HepG2 (cell line): ENCODE results near the gene ROS1. TPM values are rescaled to one million over a fixed set of nuclear protein-coding genes. Genes with fewer than 3 reads are reported as not detected.

ENCODE experiments used
- ATAC-seq: fragments of 200-7000 bp; cut with Tn5 transposase; 3 replicates; pipeline ENCODE4 v1.9.1; 2020; ENCODE audit warnings: mild to moderate bottlenecking, moderate library complexity
- BruUV-seq: library from RNA; stranded (reverse); fragments of 400-500 nt; replicated peaks from 2 replicates; lab custom pipeline; 2021; lab: Mats Ljungman, UMichigan
- CTCF ChIA-PET: fragments of 300-600 bp; formaldehyde crosslinking; extraction: SDS; loops from one replicate; lab custom pipeline; 2021; ENCODE audit warnings: low total read pairs, inconsistent platforms, low intra/inter-chr PET ratio; lab: Yijun Ruan, JAX
- POLR2A ChIA-PET: fragments of 350-600 bp; sonication (Branson Sonifier 250); formaldehyde crosslinking; loops from one replicate; lab custom pipeline; 2020; ENCODE audit warnings: antibody characterized with exemption, inconsistent platforms; lab: Yijun Ruan, JAX
- DNase-seq: peaks from one replicate; pipeline ENCODE4 v3.0.0-alpha.2; 2015; ENCODE audit warnings: low spot score
- FAIRE-seq: peaks from 3 replicates; lab custom pipeline; 2011; peaks lifted over from hg19 to GRCh38; lab: Jason Lieb, UNC
- H2AFZ ChIP-seq: one replicate; pipeline ENCODE4 v1.6.1; 2011; ENCODE audit warnings: low read length, inconsistent platforms
- H3K27ac ChIP-seq: fragments of 300-600 bp; 3 replicates; pipeline ENCODE4 v1.8.0; 2011; ENCODE audit warnings: mixed run types, mild to moderate bottlenecking, mixed read lengths, low read length, inconsistent platforms; ENCODE audit not compliant: insufficient read depth; ENCODE audit errors: extremely low read length
- H3K27me3 ChIP-seq, 2 experiments: fragments of 200-600 bp in 1 of 2; 2 replicates in 1 of 2; 3 replicates in 1 of 2; pipeline versions ENCODE4 v1.6.0 to v1.8.0; 2011; ENCODE audit warnings: low read length in 2 of 2, mild to moderate bottlenecking in 2 of 2, moderate library complexity in 2 of 2, inconsistent platforms in 1 of 2; ENCODE audit not compliant: insufficient read depth in 2 of 2, control insufficient read depth in 1 of 2
- H3K36me3 ChIP-seq, 2 experiments: fragments of 200-600 bp in 1 of 2; replicated peaks in 1 of 2; 2 replicates in 1 of 2; 3 replicates in 1 of 2; pipeline versions ENCODE4 v1.5.1 to v1.8.0; 2011; ENCODE audit warnings: low read length in 2 of 2, inconsistent platforms in 1 of 2; ENCODE audit not compliant: insufficient read depth in 2 of 2, control insufficient read depth in 1 of 2
- H3K4me1 ChIP-seq: 2 replicates; pipeline ENCODE4 v1.5.1; 2012; ENCODE audit warnings: low read length, inconsistent platforms; ENCODE audit not compliant: insufficient read depth
- H3K4me2 ChIP-seq: 2 replicates; pipeline ENCODE4 v1.6.0; 2011; ENCODE audit warnings: low read depth, low read length, inconsistent platforms
- H3K4me3 ChIP-seq, 3 experiments: fragments of 200-600 bp in 1 of 3; sonication (generic), shearing (Covaris generic) in 1 of 3; replicated peaks in 1 of 3; 2 replicates each; pipeline ENCODE4 v1.5.1; 2011 to 2016; ENCODE audit warnings: low read length in 3 of 3, inconsistent platforms in 2 of 3, low read depth in 2 of 3, mild to moderate bottlenecking in 2 of 3, control low read depth in 1 of 3, mixed read lengths in 1 of 3; ENCODE audit not compliant: insufficient read depth in 1 of 3
- H3K79me2 ChIP-seq: one replicate; pipeline ENCODE4 v1.6.1; 2011; ENCODE audit warnings: low read length, inconsistent platforms; ENCODE audit not compliant: insufficient read depth
- H3K9ac ChIP-seq: 2 replicates; pipeline ENCODE4 v1.6.0; 2011; ENCODE audit warnings: mild to moderate bottlenecking, low read depth, low read length, inconsistent platforms; ENCODE audit not compliant: insufficient read depth
- H3K9me3 ChIP-seq: 2 replicates; pipeline ENCODE4 v1.5.1; 2012; ENCODE audit warnings: mild to moderate bottlenecking, low read length
- H4K20me1 ChIP-seq: 2 replicates; pipeline ENCODE4 v1.6.0; 2011; ENCODE audit warnings: inconsistent platforms, mild to moderate bottlenecking, low read length, moderate library complexity; ENCODE audit not compliant: insufficient read depth
- ASH2L ChIP-seq: fragments of 300-600, 200-600 bp; sonication (generic); IDR thresholded peaks from 2 replicates; pipeline ENCODE4 v1.7.0; 2017; ENCODE audit warnings: low read depth, mild to moderate bottlenecking, moderate library complexity, mixed read lengths, low read length; ENCODE audit not compliant: insufficient read length
- BCL6 ChIP-seq: IDR thresholded peaks from 2 replicates; pipeline ENCODE4 v1.6.1; 2016; ENCODE audit warnings: missing genetic modification reagents, missing compliant biosample characterization
- GFI1 ChIP-seq: sonication (generic); formaldehyde crosslinking; IDR thresholded peaks from 2 replicates; pipeline ENCODE4 v1.5.0; 2020; ENCODE audit warnings: missing genetic modification reagents, mild to moderate bottlenecking, borderline replicate concordance
- NR2F6 ChIP-seq, 2 experiments: IDR thresholded peaks; 2 replicates each; pipeline ENCODE4 v1.6.1; 2016; ENCODE audit warnings: antibody characterized with exemption in 1 of 2, mild to moderate bottlenecking in 1 of 2
- POLR2AphosphoS5 ChIP-seq: IDR thresholded peaks from 2 replicates; pipeline ENCODE4 v1.6.1; 2012; ENCODE audit warnings: low read depth, low read length
- RBM22 ChIP-seq: fragments of 200-400 bp; formaldehyde crosslinking; optimal IDR thresholded peaks from 2 replicates; pipeline ENCODE3; 2017; ENCODE audit warnings: mild to moderate bottlenecking, low read length, moderate library complexity
- RNF2 ChIP-seq: fragments of 450-650 bp; conservative IDR thresholded peaks from 2 replicates; pipeline ENCODE4 v1.6.1; 2016; ENCODE audit warnings: low read depth
- SALL1 ChIP-seq: sonication (generic); formaldehyde crosslinking; IDR thresholded peaks from 2 replicates; pipeline ENCODE4 v1.8.0; 2022; ENCODE audit warnings: mild to moderate bottlenecking, missing genetic modification reagents
- SMC3 ChIP-seq: IDR thresholded peaks from 2 replicates; pipeline ENCODE4 v1.6.1; 2011; ENCODE audit warnings: low read length, improper control_type of control experiment
- TMF1 ChIP-seq: sonication (generic); formaldehyde crosslinking; IDR thresholded peaks from 2 replicates; pipeline ENCODE4 v1.8.1; 2022; ENCODE audit warnings: low read depth, missing genetic modification reagents
- YY1 ChIP-seq: IDR thresholded peaks from 2 replicates; pipeline ENCODE4 v1.6.1; 2011; ENCODE audit warnings: low read length, low read depth, moderate library complexity, mild to moderate bottlenecking; ENCODE audit not compliant: insufficient read depth, insufficient replicate concordance
- ZFP36 ChIP-seq: fragments of 150-350 bp; IDR thresholded peaks from 2 replicates; pipeline ENCODE4 v1.6.1; 2018; ENCODE audit warnings: borderline replicate concordance, low read length, low read depth; ENCODE audit not compliant: partially characterized antibody
- ZNF333 ChIP-seq: sonication (generic); formaldehyde crosslinking; IDR thresholded peaks from 2 replicates; pipeline ENCODE4 v1.4.0; 2020; ENCODE audit warnings: mild to moderate bottlenecking, missing genetic modification reagents, borderline replicate concordance
- ZNF367 ChIP-seq: sonication (generic); formaldehyde crosslinking; IDR thresholded peaks from 2 replicates; pipeline ENCODE4 v1.4.0; 2020; ENCODE audit warnings: missing genetic modification reagents, borderline replicate concordance
- ZNF546 ChIP-seq: sonication (generic); formaldehyde crosslinking; conservative IDR thresholded peaks from 2 replicates; pipeline ENCODE4 v1.8.1; 2023; ENCODE audit warnings: mild to moderate bottlenecking, missing genetic modification reagents
- WGBS: methylation state at CpG from one replicate; pipeline ENCODE4 v1.1.6; 2017; ENCODE audit warnings: low lambda C conversion rate; 5-methylcytosine and 5-hydroxymethylcytosine counted together
- in situ Hi-C: cut with HindIII; loops from 2 replicates; pipeline ENCODE4 v1.10.0; 2017; ENCODE audit warnings: low pct_unique_long_range_greater_than_20kb; ENCODE audit not compliant: extremely low pct_ligation_motif_present
- intact Hi-C: fragments of 100-400 bp; cut with micrococcal nuclease; formaldehyde crosslinking; loops from one replicate; pipeline ENCODE4 v1.10.0; 2022; ENCODE audit not compliant: unreplicated experiment
- polyA plus RNA-seq, 8 experiments: library from polyadenylated mRNA; depleted of rRNA in 3 of 8; stranded (reverse) in 7 of 8; unstranded in 1 of 8; fragments of >200 nt; fragmentation: Illumina TruSeq in 4 of 8; extraction: Trizol in 4 of 8; gene quantifications; 2 replicates each; pipeline versions ENCODE4 v1.2.1 to v1.2.3, GENCODE V29; 2011 to 2016; ENCODE audit warnings: low read depth in 4 of 8, missing spikeins in 1 of 8, mixed read lengths in 1 of 8; ENCODE audit not compliant: insufficient read depth in 1 of 8
- total RNA-seq, 5 experiments: library from RNA; depleted of rRNA; stranded (reverse); fragments of >200 nt; fragmentation: Illumina TruSeq; extraction: Trizol; gene quantifications; 2 replicates each; pipeline ENCODE4 v1.2.3, GENCODE V29; 2016; ENCODE audit warnings: low read depth in 1 of 5
- TF ChIP-seq, protein P1 (sequence below): sonication (generic); formaldehyde crosslinking; IDR thresholded peaks from 2 replicates; pipeline ENCODE4 v1.8.1; 2023; ENCODE audit warnings: missing genetic modification reagents, inconsistent platforms, borderline replicate concordance

Gene ROS1
- total and polyA plus RNA-seq, 2 of the 13 experiments (the other 11 are each of a cell fraction or from before 2014, with no cell fraction given) = not detected

GRCh38 chr6:117472667-117473066 is 46.9 kb upstream of the ROS1 start:
- in situ Hi-C loops = no loop called here
- BruUV-seq = no TSS peak
- FAIRE-seq = no peak

DNA sequence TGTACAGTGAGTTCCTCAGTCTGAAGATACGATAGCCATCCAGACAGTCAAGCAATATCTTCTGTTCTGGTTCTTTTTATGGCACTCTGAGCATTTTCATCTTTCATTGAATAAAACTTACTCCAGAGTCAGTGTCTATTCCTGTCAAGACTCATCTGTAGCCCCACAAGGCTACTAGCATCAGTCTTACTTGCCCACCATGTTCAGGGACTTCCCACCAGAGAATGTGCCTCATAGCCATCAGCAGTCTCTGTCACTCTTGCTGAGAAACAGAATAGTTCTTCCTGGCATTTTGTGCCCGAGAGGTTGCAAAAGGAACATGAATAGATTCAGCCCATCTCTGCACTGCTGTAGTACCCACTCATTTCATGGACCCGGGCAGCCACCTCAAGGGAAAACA is 44.0 kb upstream of the ROS1 start:
- intact Hi-C loops = no loop called here
- H3K79me2 ChIP-seq = no peaks in the 10 kb centered on the region
- FAIRE-seq = no peak
- H3K4me1 ChIP-seq = no peaks in the 10 kb centered on the region
- no peak overlapping the region for H2AFZ ChIP-seq
- no peak overlapping the region for H3K4me2 ChIP-seq
- H3K4me3 ChIP-seq = no peak overlapping the region
- H3K27me3 ChIP-seq = peaks cover 1 to 27% of the 10 kb centered on the region in 2 experiments; a peak in 3 of 5 replicates
- CTCF ChIA-PET = no interaction called here
- TF ChIP-seq, protein P1, sequence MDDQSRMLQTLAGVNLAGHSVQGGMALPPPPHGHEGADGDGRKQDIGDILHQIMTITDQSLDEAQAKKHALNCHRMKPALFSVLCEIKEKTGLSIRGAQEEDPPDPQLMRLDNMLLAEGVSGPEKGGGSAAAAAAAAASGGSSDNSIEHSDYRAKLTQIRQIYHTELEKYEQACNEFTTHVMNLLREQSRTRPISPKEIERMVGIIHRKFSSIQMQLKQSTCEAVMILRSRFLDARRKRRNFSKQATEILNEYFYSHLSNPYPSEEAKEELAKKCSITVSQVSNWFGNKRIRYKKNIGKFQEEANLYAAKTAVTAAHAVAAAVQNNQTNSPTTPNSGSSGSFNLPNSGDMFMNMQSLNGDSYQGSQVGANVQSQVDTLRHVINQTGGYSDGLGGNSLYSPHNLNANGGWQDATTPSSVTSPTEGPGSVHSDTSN = no peak
- TF ChIP-seq SALL1 (no peak), YY1 (no peak), RBM22 (no peak), ZNF546 (CRISPR knock-in tag) (no peak), RNF2 (no peak), POLR2AphosphoS5 (no peak)
- no peaks in the 10 kb centered on the region for H3K36me3 ChIP-seq
- BruUV-seq = no TSS peak
- no peak for ATAC-seq
- POLR2A ChIA-PET = no interaction called here
- in situ Hi-C loops = no loop called here
- H3K27ac ChIP-seq = no peak overlapping the region
- 36% methylated on average over 3 of the region's 3 CpGs for WGBS
- no peak for DNase-seq
- no peaks in the 10 kb centered on the region for H3K9me3 ChIP-seq
- no peaks in the 10 kb centered on the region for H4K20me1 ChIP-seq
- H3K9ac ChIP-seq = no peak overlapping the region

More at GRCh38 chr6:117472667-117473066, 46.9 kb upstream of the ROS1 start:
- peaks cover 7% of the 10 kb centered on the region for H3K4me1 ChIP-seq
- ChIA-PET POLR2A (no interaction called here), CTCF (no interaction called here)
- no peaks in the 10 kb centered on the region for H3K79me2 ChIP-seq
- no peak overlapping the region for H3K27ac ChIP-seq
- H3K4me3 ChIP-seq = no peak overlapping the region
- H2AFZ ChIP-seq = no peak overlapping the region
- no peak for ATAC-seq
- no peak for DNase-seq
- H3K27me3 ChIP-seq = peaks cover 1 to 9% of the 10 kb centered on the region in 2 experiments; a peak in 3 of 5 replicates
- TF ChIP-seq ASH2L (no peak), GFI1 (CRISPR knock-in tag) (no peak), TMF1 (CRISPR knock-in tag) (no peak), ZFP36 (no peak), BCL6 (CRISPR knock-in tag) (no peak), ZNF367 (no peak), ZNF333 (no peak), SMC3 (no peak), NR2F6 (IDR thresholded peaks at IDR 0.05) (no peak), NR2F6 (CRISPR knock-in tag; IDR thresholded peaks at IDR 0.05) (no peak)
- WGBS = 72% methylated on average over 3 of the region's 3 CpGs
- H3K4me2 ChIP-seq = no peak overlapping the region
- H3K36me3 ChIP-seq = no peaks in the 10 kb centered on the region
- no peaks in the 10 kb centered on the region for H3K9me3 ChIP-seq
- H3K9ac ChIP-seq = no peak overlapping the region
- no peaks in the 10 kb centered on the region for H4K20me1 ChIP-seq
- intact Hi-C loops = no loop called here
